Sigmoid colon (tissue), 7 donors: ENCODE results near the gene PDCD2L. TPM values are rescaled to one million over a fixed set of nuclear protein-coding genes. Genes with fewer than 3 reads are reported as not detected.
"Not testable (repeated sequence)": the region's sequence is repeated elsewhere in the genome, so short reads cannot be mapped to it uniquely, and the experiment has no call there.

ENCODE experiments used
- DNase-seq: peaks from one replicate; pipeline ENCODE4 v3.0.0-alpha.2; 2019
- H3K27ac ChIP-seq, 4 donors: fragments of 200-600 bp; sonication (generic); one replicate each; pipeline ENCODE4 v1.5.1; 2016 to 2019; ENCODE audit warnings: mild to moderate bottlenecking in 1 of 4
- H3K27me3 ChIP-seq, 3 donors: fragments of 200-600 bp; sonication (generic); one replicate each; pipeline ENCODE4 v1.5.1; 2019; ENCODE audit warnings: mild to moderate bottlenecking in 1 of 3
- H3K36me3 ChIP-seq, 4 donors: fragments of 200-600 bp; sonication (generic); one replicate each; pipeline ENCODE4 v1.5.1; 2016 to 2019
- H3K4me1 ChIP-seq, 4 donors: fragments of 200-600 bp; sonication (generic); one replicate each; pipeline ENCODE4 v1.5.1; 2017 to 2019
- H3K4me3 ChIP-seq, 4 donors: fragments of 200-600 bp; sonication (generic); one replicate each; pipeline ENCODE4 v1.5.1; 2017 to 2019; ENCODE audit warnings: mild to moderate bottlenecking in 2 of 4, moderate library complexity in 1 of 4
- H3K9me3 ChIP-seq, 4 donors: fragments of 200-600 bp in 3 of 4; sonication (generic) in 3 of 4; one replicate each; pipeline versions ENCODE4 v1.5.1 to v1.6.1; 2013 to 2019
- CTCF ChIP-seq, 4 experiments: fragments of 450-650 bp in 3 of 4; fragments of 200-600 bp in 1 of 4; IDR thresholded peaks; one replicate each; pipeline ENCODE4 v1.5.1; 2016 to 2019; ENCODE audit warnings: antibody characterized with exemption in 4 of 4, mild to moderate bottlenecking in 3 of 4, moderate library complexity in 2 of 4
- EP300 ChIP-seq, 4 donors: sonication (generic); formaldehyde crosslinking; IDR thresholded peaks; one replicate each; pipeline ENCODE4 v1.6.1; 2017; ENCODE audit warnings: antibody characterized with exemption in 4 of 4
- POLR2A ChIP-seq, 2 donors: fragments of 450-650 bp; IDR thresholded peaks; one replicate each; pipeline ENCODE4 v1.6.1; 2016; ENCODE audit warnings: antibody characterized with exemption in 2 of 2, mild to moderate bottlenecking in 2 of 2, moderate library complexity in 2 of 2
- POLR2AphosphoS5 ChIP-seq, 4 donors: sonication (generic); formaldehyde crosslinking; IDR thresholded peaks; one replicate each; pipeline ENCODE4 v1.6.1; 2017; ENCODE audit warnings: antibody characterized with exemption in 4 of 4
- WGBS, 2 donors: extraction: QIAGEN DNeasy Blood & Tissue Kit; methylation state at CpG; one replicate each; pipeline ENCODE4 v1.1.7; 2013; 5-methylcytosine and 5-hydroxymethylcytosine counted together
- intact Hi-C: fragments of 100-400 bp; cut with DNase I; formaldehyde crosslinking; loops from one replicate; pipeline ENCODE4 v1.15.1; 2023
- polyA plus RNA-seq, 3 donors: library from polyadenylated mRNA; stranded (reverse); fragments of 200-250 nt; gene quantifications; one replicate each; pipeline ENCODE4 v1.2.3, GENCODE V29; 2013
- total RNA-seq, 4 donors: library from RNA; depleted of rRNA; stranded (reverse); fragments of >200 nt; gene quantifications; one replicate each; pipeline ENCODE4 v1.1.0, GENCODE V29; 2016
- donor health status: healthy with polysubstance abuse.
- donor health status: Bipolar disorder and iron deficiency.
- donor health status: healthy.

Gene PDCD2L
- total and polyA plus RNA-seq, 7 donors: 6.0 to 14.8 (median 12.1) TPM

GRCh38 chr19:34458677-34459076, 54.5 kb downstream of the PDCD2L start:
- no peaks in the 10 kb centered on the region for H3K4me1 ChIP-seq
- no peak overlapping the region for H3K4me3 ChIP-seq
- H3K36me3 ChIP-seq: peaks cover 15 to 87% (median 45%) of the 10 kb centered on the region in 4 donors
- TF ChIP-seq POLR2A (IDR thresholded peaks at IDR 0.05) (no peak), EP300 (IDR thresholded peaks at IDR 0.05) (no peak), CTCF (IDR thresholded peaks at IDR 0.05) (no peak), POLR2AphosphoS5 (IDR thresholded peaks at IDR 0.05) (no peak)
- H3K9me3 ChIP-seq: no peaks in the 10 kb centered on the region
- intact Hi-C loops: no loop called here
- WGBS, 2 donors: 91 to 92% methylated on average over 5 of the region's 5 CpGs
- H3K27ac ChIP-seq: no peak overlapping the region
- no peaks in the 10 kb centered on the region for H3K27me3 ChIP-seq
- no peak for DNase-seq

- Histone ChIP-seq H3K27me3 (no peaks in the 10 kb centered on the region), H3K27ac (no peak overlapping the region), H3K9me3 (no peaks in the 10 kb centered on the region), H3K4me3 (no peak overlapping the region), H3K36me3 (peaks cover 15 to 87% (median 45%) of the 10 kb centered on the region in 4 donors), H3K4me1 (no peaks in the 10 kb centered on the region)
- TF ChIP-seq POLR2AphosphoS5 (IDR thresholded peaks at IDR 0.05): no peak
- TF ChIP-seq POLR2A (IDR thresholded peaks at IDR 0.05): no peak
- TF ChIP-seq EP300 (IDR thresholded peaks at IDR 0.05): no peak
- TF ChIP-seq CTCF (IDR thresholded peaks at IDR 0.05): no peak
- DNase-seq: no peak
- intact Hi-C loops: no loop called here
- 30 to 70% methylated on average over 2 of the region's 2 CpGs for WGBS, 2 donors
Observed at GRCh38 chr19:34459614-34460013, 55.4 kb downstream of the PDCD2L start.

- H3K4me3 ChIP-seq: no peak overlapping the region
- no peaks in the 10 kb centered on the region for H3K4me1 ChIP-seq
- WGBS, 2 donors: 88 to 91% methylated on average over 5 of the region's 5 CpGs
- intact Hi-C loops: no loop called here
- no peak for TF ChIP-seq EP300 (IDR thresholded peaks at IDR 0.05)
- TF ChIP-seq POLR2A (IDR thresholded peaks at IDR 0.05): no peak
- TF ChIP-seq CTCF (IDR thresholded peaks at IDR 0.05): no peak
- TF ChIP-seq POLR2AphosphoS5 (IDR thresholded peaks at IDR 0.05): no peak
- DNase-seq: no peak
- H3K27ac ChIP-seq: peak overlapping the region in 1 of 4 donors; percentile 27
- no peaks in the 10 kb centered on the region for H3K9me3 ChIP-seq
- peaks cover 18 to 88% (median 51%) of the 10 kb centered on the region in 4 donors for H3K36me3 ChIP-seq
- H3K27me3 ChIP-seq: no peaks in the 10 kb centered on the region
Observed at GRCh38 chr19:34461375-34462100, 57.3 kb downstream of the PDCD2L start.

- WGBS, 2 donors: 96 to 97% methylated on average over 4 of the region's 4 CpGs
- DNase-seq, H3K9me3 ChIP-seq, H3K4me1 ChIP-seq, H3K27ac ChIP-seq, H3K27me3 ChIP-seq, H3K4me3 ChIP-seq, intact Hi-C loops: not testable (repeated sequence)
- H3K36me3 ChIP-seq: peaks cover 20 to 100% (median 53%) of the 10 kb centered on the region in 4 donors
Observed at GRCh38 chr19:34464785-34465184, 60.6 kb downstream of the PDCD2L start.

- H3K9me3 ChIP-seq: no peaks in the 10 kb centered on the region
- TF ChIP-seq POLR2A (IDR thresholded peaks at IDR 0.05) (no peak), EP300 (IDR thresholded peaks at IDR 0.05) (no peak), POLR2AphosphoS5 (IDR thresholded peaks at IDR 0.05) (no peak), CTCF (IDR thresholded peaks at IDR 0.05) (no peak)
- WGBS, 2 donors: 74 to 76% methylated on average over 1 of the region's 1 CpG
- peaks cover 25 to 99% (median 47%) of the 10 kb centered on the region in 4 donors for H3K36me3 ChIP-seq
- no peak overlapping the region for H3K27ac ChIP-seq
- H3K4me3 ChIP-seq: no peak overlapping the region
- no peak for DNase-seq
- intact Hi-C loops: no loop called here
- no peaks in the 10 kb centered on the region for H3K27me3 ChIP-seq
- no peaks in the 10 kb centered on the region for H3K4me1 ChIP-seq
Observed at GRCh38 chr19:34468409-34468808, 64.2 kb downstream of the PDCD2L start.

- DNase-seq, H3K9me3 ChIP-seq, H3K27me3 ChIP-seq, intact Hi-C loops, H3K27ac ChIP-seq, H3K4me1 ChIP-seq, H3K4me3 ChIP-seq: not testable (repeated sequence)
- WGBS, 2 donors: 94% methylated on average over 5 of the region's 5 CpGs
- peaks cover 25 to 93% (median 44%) of the 10 kb centered on the region in 4 donors for H3K36me3 ChIP-seq
Observed at GRCh38 chr19:34469026-34469425, 64.8 kb downstream of the PDCD2L start.
